ENCODE data around the gene KCNA10. TPM values are rescaled to one million over a fixed set of nuclear protein-coding genes. Genes with fewer than 3 reads are reported as not detected.
A peak's percentile ranks its signal among the peaks of the same experiment; 100 is the strongest.

Gene KCNA10
- total and polyA plus RNA-seq, 2 experiments from 2014 or later: not detected

DNA sequence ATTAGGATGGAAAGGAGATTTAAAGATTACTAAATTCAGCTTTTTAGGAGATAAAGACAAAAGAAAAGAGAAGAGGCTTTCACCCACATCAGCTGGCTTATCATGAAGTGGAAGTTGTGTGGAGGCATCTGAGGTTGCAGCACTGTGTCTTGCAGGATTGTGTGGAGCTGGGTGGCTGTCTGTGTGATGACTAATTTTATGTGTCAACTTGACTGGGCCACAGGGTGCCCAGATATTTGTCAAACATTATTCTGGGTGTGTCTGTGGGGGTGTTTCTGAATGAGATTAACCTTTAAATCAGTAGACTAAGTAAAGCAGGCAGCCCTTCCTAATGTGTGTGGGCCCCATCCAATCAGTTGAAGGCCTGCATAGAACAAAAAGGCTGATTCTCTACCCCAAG, 3.9 kb downstream of the KCNA10 start:
- Mint-ChIP-seq H3K36me3 (ENCODE audit: low read depth) (peaks cover 31% of the 10 kb centered on the region), H3K9me3 (peaks cover 27% of the 10 kb centered on the region), H3K27ac (no peak overlapping the region), H3K27me3 (ENCODE audit: insufficient read depth, low read depth, poor library complexity) (peaks cover 15% of the 10 kb centered on the region), H3K4me3 (no peak overlapping the region), H3K4me1 (peaks cover 29% of the 10 kb centered on the region)
- Histone ChIP-seq H3K36me3 (ENCODE audit: insufficient read depth) (no peaks in the 10 kb centered on the region; the same call in 1 of the 2 replicates), H3K27me3 (ENCODE audit: insufficient read depth) (no peaks in the 10 kb centered on the region), H3F3A (replicated peaks; ENCODE audit: low read depth) (no peaks in the 10 kb centered on the region), H3K9me2 (ENCODE audit: insufficient read depth) (peaks cover 20% of the 10 kb centered on the region), H4K20me1 (replicated peaks; ENCODE audit: insufficient read depth) (no peaks in the 10 kb centered on the region), H3K4me3 (no peak overlapping the region), H3K27ac (ENCODE audit: low read depth) (no peak overlapping the region), H2AFZ (no peak overlapping the region), H3K4me2 (no peak overlapping the region), H3K79me2 (replicated peaks; ENCODE audit: insufficient read depth) (no peaks in the 10 kb centered on the region), H3K4me1 (ENCODE audit: insufficient read depth) (peaks cover 20% of the 10 kb centered on the region)
- DNase-seq (ENCODE audit: low spot score) (no peak), ATAC-seq (no peak)
- TF ChIP-seq ZNF462 (CRISPR knock-in tag; IDR thresholded peaks at IDR 0.05): no peak

- Histone ChIP-seq H3K36me3 (ENCODE audit: insufficient read depth) (no peaks in the 10 kb centered on the region; the same call in 1 of the 2 replicates), H3K4me3 (no peak overlapping the region), H3K9me2 (ENCODE audit: insufficient read depth) (peaks cover 13% of the 10 kb centered on the region), H3K27me3 (ENCODE audit: insufficient read depth) (no peaks in the 10 kb centered on the region), H3K27ac (ENCODE audit: low read depth) (no peak overlapping the region), H3K4me2 (no peak overlapping the region), H4K20me1 (replicated peaks; ENCODE audit: insufficient read depth) (no peaks in the 10 kb centered on the region), H3F3A (replicated peaks; ENCODE audit: low read depth) (no peaks in the 10 kb centered on the region), H3K4me1 (ENCODE audit: insufficient read depth) (peaks cover 20% of the 10 kb centered on the region), H3K79me2 (replicated peaks; ENCODE audit: insufficient read depth) (no peaks in the 10 kb centered on the region), H2AFZ (0 out of 2 replicates have a peak overlapping the region, but pooled peaks have one; percentile 3)
- TF ChIP-seq STAT1 (IDR thresholded peaks at IDR 0.05; ENCODE audit: unreplicated experiment) (no peak), JUNB (IDR thresholded peaks at IDR 0.05; ENCODE audit: unreplicated experiment) (no peak), NANOG (IDR thresholded peaks at IDR 0.05; ENCODE audit: borderline replicate concordance) (no peak), EZH2 (IDR thresholded peaks at IDR 0.05; ENCODE audit: low read depth, unreplicated experiment) (no peak), ZNF114 (CRISPR knock-in tag; IDR thresholded peaks at IDR 0.05) (no peak), ZNF462 (CRISPR knock-in tag; IDR thresholded peaks at IDR 0.05) (no peak)
- ATAC-seq (peak; percentile 82), DNase-seq (ENCODE audit: low spot score) (peak; percentile 44)
- H3K4me3 Mint-ChIP-seq: no peak overlapping the region
- peaks cover 27% of the 10 kb centered on the region for H3K9me3 Mint-ChIP-seq
- H3K4me1 Mint-ChIP-seq: peaks cover 31% of the 10 kb centered on the region
- peak overlapping the region; percentile 33; the same call in 1 of the 2 replicates for H3K27ac Mint-ChIP-seq
- peaks cover 13% of the 10 kb centered on the region for H3K27me3 Mint-ChIP-seq (ENCODE audit: insufficient read depth, low read depth, poor library complexity)
- peaks cover 31% of the 10 kb centered on the region for H3K36me3 Mint-ChIP-seq (ENCODE audit: low read depth)
Measured at GRCh38 chr1:110513511-110513910, 5.5 kb downstream of the KCNA10 start.
